Gastroesophageal sphincter (tissue), 3 donors: ENCODE results near the gene ANKRD13B.

ENCODE experiments used
- EP300 ChIP-seq: sonication (generic); formaldehyde crosslinking; IDR thresholded peaks from one replicate; pipeline ENCODE4 v1.6.1; 2017; ENCODE audit warnings: antibody characterized with exemption, mild to moderate bottlenecking
- POLR2A ChIP-seq, 2 donors: fragments of 450-650 bp; IDR thresholded peaks; one replicate each; pipeline ENCODE4 v1.6.1; 2017; ENCODE audit warnings: antibody characterized with exemption in 2 of 2, mild to moderate bottlenecking in 2 of 2, moderate library complexity in 1 of 2
- POLR2AphosphoS5 ChIP-seq: sonication (generic); formaldehyde crosslinking; IDR thresholded peaks from one replicate; pipeline ENCODE4 v1.6.1; 2017; ENCODE audit warnings: antibody characterized with exemption
- TF ChIP-seq, protein P1 (sequence below), 4 experiments: fragments of 200-600 bp in 2 of 4; fragments of 450-650 bp in 2 of 4; sonication (generic) in 1 of 4; IDR thresholded peaks; one replicate each; pipeline ENCODE4 v1.5.1; 2017 to 2019; ENCODE audit warnings: antibody characterized with exemption in 4 of 4, mild to moderate bottlenecking in 2 of 4, moderate library complexity in 2 of 4

GRCh38 chr17:29593591-29594518, 923 bp downstream of the ANKRD13B start:
- no peak for TF ChIP-seq POLR2A (IDR thresholded peaks at IDR 0.05)
- TF ChIP-seq, protein P1, sequence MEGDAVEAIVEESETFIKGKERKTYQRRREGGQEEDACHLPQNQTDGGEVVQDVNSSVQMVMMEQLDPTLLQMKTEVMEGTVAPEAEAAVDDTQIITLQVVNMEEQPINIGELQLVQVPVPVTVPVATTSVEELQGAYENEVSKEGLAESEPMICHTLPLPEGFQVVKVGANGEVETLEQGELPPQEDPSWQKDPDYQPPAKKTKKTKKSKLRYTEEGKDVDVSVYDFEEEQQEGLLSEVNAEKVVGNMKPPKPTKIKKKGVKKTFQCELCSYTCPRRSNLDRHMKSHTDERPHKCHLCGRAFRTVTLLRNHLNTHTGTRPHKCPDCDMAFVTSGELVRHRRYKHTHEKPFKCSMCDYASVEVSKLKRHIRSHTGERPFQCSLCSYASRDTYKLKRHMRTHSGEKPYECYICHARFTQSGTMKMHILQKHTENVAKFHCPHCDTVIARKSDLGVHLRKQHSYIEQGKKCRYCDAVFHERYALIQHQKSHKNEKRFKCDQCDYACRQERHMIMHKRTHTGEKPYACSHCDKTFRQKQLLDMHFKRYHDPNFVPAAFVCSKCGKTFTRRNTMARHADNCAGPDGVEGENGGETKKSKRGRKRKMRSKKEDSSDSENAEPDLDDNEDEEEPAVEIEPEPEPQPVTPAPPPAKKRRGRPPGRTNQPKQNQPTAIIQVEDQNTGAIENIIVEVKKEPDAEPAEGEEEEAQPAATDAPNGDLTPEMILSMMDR (IDR thresholded peaks at IDR 0.05) = peak in 2 of 4 experiments; percentile 13 to 41
- no peak for TF ChIP-seq POLR2AphosphoS5
- TF ChIP-seq EP300 = no peak
